Osteoblast (primary cell): ENCODE results near the gene TTC21A. TPM values are rescaled to one million over a fixed set of nuclear protein-coding genes. Genes with fewer than 3 reads are reported as not detected.

Experiments
- DNase-seq: peaks from one replicate; pipeline ENCODE4 v3.0.0; 2011; ENCODE audit warnings: low spot score, mixed read lengths; ENCODE audit not compliant: insufficient read length; ENCODE audit errors: missing footprints
- H2AFZ ChIP-seq: 2 replicates; pipeline ENCODE4 v1.6.0; 2011; ENCODE audit warnings: mild to moderate bottlenecking, low read length
- H3K27ac ChIP-seq: 2 replicates; pipeline ENCODE4 v1.5.1; 2011; ENCODE audit warnings: mild to moderate bottlenecking, low read depth, low read length, moderate library complexity
- H3K27me3 ChIP-seq: 2 replicates; pipeline ENCODE4 v1.6.0; 2012; ENCODE audit warnings: mild to moderate bottlenecking, control low read depth, inconsistent platforms, low read length, moderate library complexity; ENCODE audit not compliant: insufficient read depth
- H3K36me3 ChIP-seq: 2 replicates; pipeline ENCODE4 v1.5.1; 2011; ENCODE audit warnings: mild to moderate bottlenecking, low read length, control low read depth, moderate library complexity; ENCODE audit not compliant: insufficient read depth
- H3K4me1 ChIP-seq: 2 replicates; pipeline ENCODE4 v1.5.1; 2011; ENCODE audit warnings: mild to moderate bottlenecking, low read length, control low read depth, moderate library complexity; ENCODE audit not compliant: insufficient read depth
- H3K4me2 ChIP-seq: 2 replicates; pipeline ENCODE4 v1.6.0; 2011; ENCODE audit warnings: mild to moderate bottlenecking, low read length; ENCODE audit not compliant: insufficient read depth
- H3K4me3 ChIP-seq: fragments of 200-600 bp; sonication (generic); 3 replicates; pipeline ENCODE4 v1.5.1; 2012; ENCODE audit warnings: mild to moderate bottlenecking, low read length, inconsistent platforms; ENCODE audit not compliant: insufficient read depth
- H3K79me2 ChIP-seq: 2 replicates; pipeline ENCODE4 v1.6.0; 2012; ENCODE audit warnings: mild to moderate bottlenecking, low read length, control low read depth, inconsistent platforms; ENCODE audit not compliant: insufficient read depth
- H3K9me3 ChIP-seq: 2 replicates; pipeline ENCODE4 v1.5.1; 2011; ENCODE audit warnings: low read depth, low read length, control low read depth
- H4K20me1 ChIP-seq: 2 replicates; pipeline ENCODE4 v1.6.0; 2012; ENCODE audit warnings: mild to moderate bottlenecking, low read length, control low read depth; ENCODE audit not compliant: insufficient read depth
- total RNA-seq: library from RNA; depleted of rRNA; stranded (reverse); fragments of >200 nt; gene quantifications from 2 replicates; pipeline ENCODE4 v1.2.3, GENCODE V29; 2012
- TF ChIP-seq, protein P1 (sequence below): IDR thresholded peaks from 2 replicates; pipeline ENCODE4 v1.5.1; 2011; ENCODE audit warnings: mild to moderate bottlenecking, low read depth, low read length, moderate library complexity; ENCODE audit errors: extremely low read depth

Gene TTC21A
- total RNA-seq, 1 donor: 6.9 TPM

DNA sequence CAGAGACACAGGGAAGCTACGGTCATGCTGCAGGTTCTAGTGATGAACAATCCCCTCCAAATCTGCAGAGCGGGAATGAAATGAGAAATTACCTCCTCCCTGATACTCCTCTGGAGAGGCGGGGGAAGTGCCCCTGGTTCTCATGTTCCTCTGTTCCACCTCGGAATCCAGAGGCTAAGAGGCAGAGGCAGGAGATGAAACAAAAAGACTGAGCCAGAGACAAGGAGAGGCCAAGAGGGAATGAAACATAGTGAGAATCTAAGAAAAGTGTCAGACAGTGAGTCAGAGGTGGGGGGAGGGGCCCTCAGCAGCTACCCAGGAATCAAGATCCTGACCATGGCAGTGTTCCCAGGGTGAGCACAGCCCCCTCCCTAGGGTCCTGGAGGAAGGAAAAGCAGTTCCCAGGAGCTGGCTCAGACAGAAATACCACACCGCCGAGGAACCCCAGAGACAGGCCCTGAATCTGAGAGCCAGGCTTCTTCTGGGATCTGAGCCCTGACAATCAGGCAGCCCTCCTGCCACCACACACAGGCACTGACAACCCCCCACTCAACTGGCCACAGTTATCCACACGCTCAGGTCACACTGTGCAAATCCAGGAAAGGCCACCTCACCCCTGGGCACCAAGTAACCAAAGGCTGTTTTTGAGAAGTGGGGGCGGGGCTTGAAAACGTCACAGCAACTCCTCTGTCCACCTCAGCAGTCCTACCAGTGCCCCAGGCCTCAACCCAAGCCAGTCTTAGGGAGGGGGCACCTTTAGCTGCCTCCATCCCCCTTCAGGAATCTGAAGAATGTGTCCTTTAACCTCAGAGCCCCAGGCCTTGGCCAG lies 43.5 kb downstream of the TTC21A start:
- Histone ChIP-seq H3K27me3 (no peaks in the 10 kb centered on the region), H3K4me2 (peak overlapping the region; percentile 86), H3K27ac (peak overlapping the region; percentile 99), H2AFZ (no peak overlapping the region), H3K4me3 (peak overlapping the region; percentile 91), H3K4me1 (peaks cover 64% of the 10 kb centered on the region), H3K79me2 (peaks cover 57% of the 10 kb centered on the region), H4K20me1 (peaks cover 52% of the 10 kb centered on the region), H3K36me3 (peaks cover 5% of the 10 kb centered on the region), H3K9me3 (no peaks in the 10 kb centered on the region)
- TF ChIP-seq, protein P1, sequence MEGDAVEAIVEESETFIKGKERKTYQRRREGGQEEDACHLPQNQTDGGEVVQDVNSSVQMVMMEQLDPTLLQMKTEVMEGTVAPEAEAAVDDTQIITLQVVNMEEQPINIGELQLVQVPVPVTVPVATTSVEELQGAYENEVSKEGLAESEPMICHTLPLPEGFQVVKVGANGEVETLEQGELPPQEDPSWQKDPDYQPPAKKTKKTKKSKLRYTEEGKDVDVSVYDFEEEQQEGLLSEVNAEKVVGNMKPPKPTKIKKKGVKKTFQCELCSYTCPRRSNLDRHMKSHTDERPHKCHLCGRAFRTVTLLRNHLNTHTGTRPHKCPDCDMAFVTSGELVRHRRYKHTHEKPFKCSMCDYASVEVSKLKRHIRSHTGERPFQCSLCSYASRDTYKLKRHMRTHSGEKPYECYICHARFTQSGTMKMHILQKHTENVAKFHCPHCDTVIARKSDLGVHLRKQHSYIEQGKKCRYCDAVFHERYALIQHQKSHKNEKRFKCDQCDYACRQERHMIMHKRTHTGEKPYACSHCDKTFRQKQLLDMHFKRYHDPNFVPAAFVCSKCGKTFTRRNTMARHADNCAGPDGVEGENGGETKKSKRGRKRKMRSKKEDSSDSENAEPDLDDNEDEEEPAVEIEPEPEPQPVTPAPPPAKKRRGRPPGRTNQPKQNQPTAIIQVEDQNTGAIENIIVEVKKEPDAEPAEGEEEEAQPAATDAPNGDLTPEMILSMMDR: no peak
- peak; percentile 97 for DNase-seq

DNA sequence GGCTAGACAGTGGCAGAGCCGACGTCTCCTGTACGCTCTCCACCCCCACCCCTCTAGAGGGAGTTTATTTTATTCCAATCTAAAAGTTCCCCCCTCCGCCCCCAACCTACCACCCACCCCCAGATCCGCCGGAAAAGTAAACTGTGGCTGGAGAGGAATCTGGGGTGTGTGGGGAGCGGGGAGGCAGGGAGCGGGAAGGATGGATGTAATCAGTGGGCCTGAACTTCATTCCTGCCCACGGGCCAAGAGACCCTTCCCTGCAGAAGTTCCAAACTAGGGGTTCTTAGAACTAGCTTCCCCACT lies 46.4 kb downstream of the TTC21A start:
- peaks cover 35% of the 10 kb centered on the region for H3K4me1 ChIP-seq
- H3K9me3 ChIP-seq: no peaks in the 10 kb centered on the region
- TF ChIP-seq, protein P1: no peak
- no peaks in the 10 kb centered on the region for H3K36me3 ChIP-seq
- peak overlapping the region; percentile 33 for H2AFZ ChIP-seq
- H3K4me2 ChIP-seq: peak overlapping the region; percentile 53
- peaks cover 34% of the 10 kb centered on the region for H3K79me2 ChIP-seq
- DNase-seq: no peak
- peaks cover 34% of the 10 kb centered on the region for H4K20me1 ChIP-seq
- peak overlapping the region; percentile 91 for H3K4me3 ChIP-seq
- peak overlapping the region; percentile 41 for H3K27ac ChIP-seq
- peaks cover 1% of the 10 kb centered on the region for H3K27me3 ChIP-seq

DNA sequence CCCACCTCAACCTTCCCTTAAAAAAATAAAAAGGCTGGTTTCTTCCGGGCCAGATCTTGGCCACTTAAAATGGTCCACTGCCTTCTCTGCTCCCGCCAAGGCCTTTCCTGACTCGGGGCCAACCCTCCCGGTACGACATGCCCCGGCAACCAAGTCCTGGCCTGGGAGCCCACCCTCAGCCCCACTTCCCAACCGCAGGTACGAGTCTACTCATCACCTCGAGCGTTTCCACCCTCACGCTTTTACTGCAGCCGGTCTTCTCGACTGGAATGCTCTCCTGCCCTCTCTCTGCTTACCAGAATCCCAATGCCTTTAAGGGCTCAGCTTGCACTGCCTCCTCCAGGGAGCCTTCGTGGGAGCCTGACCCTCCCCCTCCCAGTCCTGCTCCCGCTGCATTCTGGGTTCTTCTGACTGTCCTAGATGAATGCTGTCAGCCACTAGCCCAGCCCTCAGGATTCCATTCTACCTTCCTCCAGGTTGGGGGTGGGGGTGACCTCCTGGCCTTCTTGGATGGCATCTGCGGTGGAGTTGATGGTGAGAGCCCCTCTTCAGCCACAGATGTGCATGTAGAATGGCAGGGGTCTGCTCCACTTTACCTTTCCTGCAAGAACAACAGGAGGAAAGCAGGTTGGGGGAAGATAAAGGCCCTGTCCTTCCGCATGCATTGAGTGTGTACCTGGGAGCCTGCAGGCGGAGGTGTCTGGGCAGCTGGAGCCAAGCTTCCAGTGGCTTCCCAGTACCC lies 47.0 kb downstream of the TTC21A start:
- Histone ChIP-seq H4K20me1 (peaks cover 31% of the 10 kb centered on the region), H3K9me3 (no peaks in the 10 kb centered on the region), H3K36me3 (no peaks in the 10 kb centered on the region), H2AFZ (no peak overlapping the region), H3K4me2 (no peak overlapping the region), H3K4me3 (no peak overlapping the region), H3K27ac (no peak overlapping the region), H3K4me1 (peaks cover 30% of the 10 kb centered on the region), H3K27me3 (peaks cover 3% of the 10 kb centered on the region), H3K79me2 (peaks cover 29% of the 10 kb centered on the region)
- DNase-seq: peak; percentile 65
- TF ChIP-seq, protein P1: no peak

DNA sequence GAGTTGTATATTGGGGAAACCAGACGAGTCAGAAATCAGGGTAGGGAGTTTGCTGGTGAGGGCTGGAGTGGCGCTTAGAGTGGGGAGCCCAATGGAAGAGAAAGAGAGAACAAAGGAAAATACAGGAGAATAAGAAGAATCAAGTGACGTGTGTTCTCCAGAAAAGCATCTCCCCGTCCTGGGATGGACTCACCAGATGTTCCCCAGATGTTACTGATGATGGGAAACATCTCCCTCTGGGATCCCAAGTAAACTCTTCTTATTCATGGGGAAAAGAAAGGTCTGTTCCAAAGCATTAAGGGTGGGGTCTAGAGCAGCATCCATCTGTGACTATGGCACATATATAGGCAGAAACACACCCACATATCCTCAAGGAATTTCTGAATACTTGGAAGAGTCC lies 48.9 kb downstream of the TTC21A start:
- Histone ChIP-seq H3K4me2 (no peak overlapping the region), H2AFZ (no peak overlapping the region), H3K79me2 (peaks cover 16% of the 10 kb centered on the region), H4K20me1 (peaks cover 15% of the 10 kb centered on the region), H3K36me3 (no peaks in the 10 kb centered on the region), H3K4me1 (peaks cover 11% of the 10 kb centered on the region), H3K27me3 (peaks cover 3% of the 10 kb centered on the region), H3K4me3 (no peak overlapping the region), H3K27ac (no peak overlapping the region), H3K9me3 (no peaks in the 10 kb centered on the region)
- DNase-seq: peak; percentile 58
- TF ChIP-seq, protein P1: no peak
